ENCODE results near the gene PANK4.
"Not testable (repeated sequence)": the region's sequence is repeated elsewhere in the genome, so short reads cannot be mapped to it uniquely, and the experiment has no call there.

PANK4 gene

GRCh38 chr1:2558861-2559260 lies 32.5 kb upstream of the PANK4 start:
- no peak for DNase-seq (ENCODE audit: low spot score)

DNA sequence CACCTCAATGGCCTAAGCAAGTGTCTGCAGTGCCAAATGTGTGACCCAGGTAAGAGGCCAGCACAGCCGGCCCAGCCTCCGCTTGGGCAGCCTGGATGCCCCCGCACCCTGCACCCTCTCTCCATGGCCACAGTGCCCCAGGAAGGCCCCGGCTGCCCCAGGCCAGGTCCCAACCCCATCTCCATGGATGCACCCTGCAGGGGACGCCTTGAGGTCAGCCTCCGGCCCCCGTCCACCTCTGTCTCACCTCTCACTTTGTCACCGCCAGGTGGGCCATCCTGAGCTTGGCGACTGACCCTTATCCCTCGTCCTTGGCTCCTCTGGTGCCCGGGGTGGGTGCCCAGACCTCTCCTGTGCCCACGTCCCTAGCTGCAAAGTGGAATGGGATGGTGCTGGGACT lies 32.0 kb upstream of the PANK4 start:
- no peak for DNase-seq (ENCODE audit: low spot score)

GRCh38 chr1:2557482-2558400 lies 31.3 kb upstream of the PANK4 start:
- no peak for DNase-seq (ENCODE audit: low spot score)

- DNase-seq (ENCODE audit: low spot score), result peak; percentile 41
Observed at GRCh38 chr1:2556678-2557481, 30.5 kb upstream of the PANK4 start.

- DNase-seq (ENCODE audit: low spot score), result peak; percentile 76
Observed at GRCh38 chr1:2556277-2556677, 29.9 kb upstream of the PANK4 start, which contains the start of gene TNFRSF14. Gene TNFRSF14, plus strand, starts transcription at chr1:2556371. Its CDS starts 294 bp downstream, at chr1:2556665.

GRCh38 chr1:2555634-2556276 lies 29.4 kb upstream of the PANK4 start:
- peak; percentile 71 for DNase-seq (ENCODE audit: low spot score)

DNA sequence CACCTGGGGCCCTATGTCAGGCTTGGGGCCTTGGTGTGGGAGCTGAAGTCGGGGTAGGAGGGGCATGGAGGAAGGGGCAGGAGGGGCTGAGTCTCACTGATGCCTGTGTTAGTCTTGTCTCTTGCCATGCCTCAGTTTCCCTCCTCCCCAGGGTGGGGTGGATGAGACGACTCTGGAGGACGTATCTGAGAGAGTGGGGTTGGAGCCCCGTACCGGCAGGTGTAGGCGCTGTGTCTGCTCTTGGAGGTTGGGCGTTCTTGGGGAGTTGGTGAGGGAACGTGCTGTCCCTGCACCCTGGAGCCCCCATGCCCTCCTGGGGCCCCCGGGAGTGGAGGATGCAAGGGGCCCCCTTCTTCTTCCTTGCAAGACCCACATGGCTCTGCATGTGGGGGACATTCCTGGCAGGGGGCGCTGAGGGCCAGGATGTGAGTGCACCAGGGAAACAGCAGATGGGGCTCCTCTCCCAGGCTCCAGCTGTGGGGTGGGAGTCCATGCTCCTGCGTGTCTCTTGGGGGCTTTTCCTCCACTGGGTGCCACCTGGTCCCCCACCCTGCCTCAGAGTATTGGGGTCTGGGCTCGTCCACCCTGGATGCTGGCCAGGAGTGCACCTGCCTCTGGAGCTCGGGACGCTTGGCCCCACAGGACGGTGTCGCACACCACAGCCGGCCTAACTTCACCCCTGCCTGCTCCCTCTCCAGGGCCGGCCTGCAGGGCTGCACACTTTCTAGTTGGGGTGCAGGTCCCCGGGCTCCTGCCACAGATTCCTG lies 28.4 kb upstream of the PANK4 start:
- DNase-seq (ENCODE audit: low spot score), result peak; percentile 61

DNA sequence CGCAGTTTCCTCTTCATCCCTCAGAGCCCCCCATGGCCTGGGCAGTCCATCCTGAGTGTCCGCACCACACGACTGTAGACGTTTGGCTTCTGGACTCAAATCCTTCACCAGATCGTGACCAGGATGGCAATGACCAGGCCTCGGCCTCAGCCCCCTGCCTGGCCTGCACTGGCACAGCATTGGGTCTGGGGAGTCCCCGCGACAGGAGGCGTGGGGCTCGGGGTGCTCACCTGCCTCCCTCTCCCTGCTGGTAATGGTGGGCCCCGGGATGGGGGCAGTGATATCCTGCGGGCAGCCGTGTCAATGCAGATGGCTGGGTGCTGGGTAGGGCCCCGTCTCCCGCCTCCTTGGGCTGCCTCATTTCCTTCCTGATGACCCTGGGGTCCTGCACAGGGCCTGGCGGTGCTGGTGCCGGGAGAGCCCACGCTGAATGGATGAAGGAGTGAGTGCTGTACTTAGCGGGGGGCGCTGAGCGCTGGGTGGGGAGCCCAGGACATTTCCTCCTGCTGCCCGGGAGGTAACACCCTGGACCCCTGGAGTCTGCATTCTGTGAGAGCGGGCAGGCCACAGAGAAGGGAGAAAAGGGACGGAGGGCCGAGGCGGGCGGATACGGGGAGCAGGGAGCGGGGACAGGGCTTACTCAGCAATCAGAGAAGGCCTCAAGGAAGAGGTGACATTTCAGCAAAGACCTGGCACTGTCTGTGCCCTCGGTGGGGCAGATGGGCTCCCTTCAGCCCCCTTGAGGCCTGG lies 27.6 kb upstream of the PANK4 start:
- no peak for DNase-seq (ENCODE audit: low spot score)

GRCh38 chr1:2553076-2553475 lies 26.7 kb upstream of the PANK4 start:
- not testable (repeated sequence) for DNase-seq (ENCODE audit: low spot score)

- no peak for DNase-seq (ENCODE audit: low spot score)
Observed at GRCh38 chr1:2552189-2552588, 25.8 kb upstream of the PANK4 start.

DNA sequence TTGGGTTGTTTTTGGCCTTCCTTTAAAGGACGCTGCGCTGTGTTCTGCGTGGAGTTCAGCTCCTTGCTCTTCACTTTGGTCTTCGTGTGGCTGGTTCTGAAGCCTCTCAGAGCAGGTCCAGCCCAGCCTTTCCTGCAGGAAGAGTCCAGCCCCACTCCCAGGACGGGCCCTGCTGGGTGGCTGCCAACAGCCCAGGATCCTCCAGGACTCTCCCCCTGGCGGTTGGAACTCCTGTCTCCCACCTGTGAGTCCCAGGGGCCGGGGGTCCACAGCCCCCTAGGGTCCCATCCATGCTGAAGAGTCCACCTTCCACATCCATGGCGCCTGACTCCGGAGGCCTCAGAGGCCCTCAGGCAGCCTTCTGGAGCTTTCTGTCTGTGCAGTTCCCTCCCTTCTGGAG lies 25.1 kb upstream of the PANK4 start:
- not testable (repeated sequence) for DNase-seq (ENCODE audit: low spot score)

- DNase-seq (ENCODE audit: low spot score), result not testable (repeated sequence)
Observed at GRCh38 chr1:2550309-2550861, 24.0 kb upstream of the PANK4 start.

GRCh38 chr1:2549367-2550029 lies 23.1 kb upstream of the PANK4 start:
- DNase-seq (ENCODE audit: low spot score), result not testable (repeated sequence)

DNA sequence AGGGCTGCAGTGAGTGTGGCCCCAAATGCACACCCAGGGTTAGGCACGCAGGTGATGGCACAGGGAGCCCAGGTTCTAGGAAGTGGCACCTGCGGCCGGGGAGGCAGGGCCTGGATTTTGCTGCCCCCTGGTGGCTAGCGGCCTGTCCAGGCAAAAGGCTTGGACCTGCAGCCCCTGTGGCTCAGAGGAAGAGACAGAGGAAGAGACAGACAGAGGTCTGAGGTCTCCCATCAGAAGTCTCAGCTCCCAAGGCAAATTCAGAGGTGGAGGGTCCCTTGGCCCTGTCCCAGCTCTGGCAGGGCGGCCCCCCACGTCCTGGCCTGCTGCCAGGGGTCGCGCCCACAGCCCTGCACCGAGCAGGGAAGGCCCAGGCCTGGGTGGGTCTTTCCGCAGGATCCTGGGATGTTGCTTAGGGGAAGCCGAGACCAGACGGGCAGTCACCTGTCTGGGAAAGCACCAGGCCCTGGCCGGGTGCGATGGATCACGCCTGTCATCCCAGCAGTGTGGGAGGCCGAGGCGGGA lies 21.7 kb upstream of the PANK4 start:
- peak; percentile 87 for DNase-seq (ENCODE audit: low spot score)

DNA sequence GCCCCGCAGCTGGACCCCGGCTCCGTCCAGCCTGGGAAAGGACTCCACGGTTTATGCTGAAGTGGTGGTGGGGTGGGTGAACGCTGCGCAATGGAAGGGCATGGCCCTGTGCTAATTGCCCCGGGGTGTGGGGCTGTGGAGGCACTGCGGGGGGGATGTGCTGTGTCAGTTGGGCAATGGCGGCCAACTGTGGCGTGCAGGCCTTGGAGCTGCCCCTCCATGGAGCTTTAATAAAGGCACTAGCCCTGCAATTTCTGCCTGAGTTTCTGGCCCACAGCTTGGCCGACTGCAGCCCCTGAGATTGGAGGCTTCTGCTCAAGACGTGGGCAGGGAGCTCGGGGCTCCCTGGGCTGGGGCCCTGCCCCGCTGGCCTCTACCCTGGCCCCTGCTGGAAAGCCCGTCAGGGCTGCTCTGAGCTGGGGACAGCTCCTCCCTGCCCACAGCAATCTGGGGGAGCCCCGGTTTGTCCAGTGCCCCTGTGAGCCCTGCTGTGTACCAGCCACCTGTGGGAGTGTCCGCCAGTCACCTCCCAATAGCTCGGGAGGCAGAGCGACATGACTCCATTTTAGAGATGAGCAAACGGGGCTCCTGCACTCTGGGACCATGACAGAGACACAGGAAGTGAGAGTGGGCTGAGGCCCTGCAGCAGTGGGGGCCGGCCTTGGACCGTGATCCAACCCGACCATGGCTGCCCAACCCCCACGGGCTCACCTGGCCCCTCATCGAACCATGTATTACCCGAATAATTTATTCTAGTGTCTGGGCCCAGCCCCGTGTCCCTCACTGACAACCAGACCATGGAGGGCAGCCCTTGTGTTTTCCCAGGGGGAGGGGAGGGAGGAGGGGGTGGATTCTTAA lies 21.0 kb upstream of the PANK4 start:
- DNase-seq (ENCODE audit: low spot score), result peak; percentile 35

DNA sequence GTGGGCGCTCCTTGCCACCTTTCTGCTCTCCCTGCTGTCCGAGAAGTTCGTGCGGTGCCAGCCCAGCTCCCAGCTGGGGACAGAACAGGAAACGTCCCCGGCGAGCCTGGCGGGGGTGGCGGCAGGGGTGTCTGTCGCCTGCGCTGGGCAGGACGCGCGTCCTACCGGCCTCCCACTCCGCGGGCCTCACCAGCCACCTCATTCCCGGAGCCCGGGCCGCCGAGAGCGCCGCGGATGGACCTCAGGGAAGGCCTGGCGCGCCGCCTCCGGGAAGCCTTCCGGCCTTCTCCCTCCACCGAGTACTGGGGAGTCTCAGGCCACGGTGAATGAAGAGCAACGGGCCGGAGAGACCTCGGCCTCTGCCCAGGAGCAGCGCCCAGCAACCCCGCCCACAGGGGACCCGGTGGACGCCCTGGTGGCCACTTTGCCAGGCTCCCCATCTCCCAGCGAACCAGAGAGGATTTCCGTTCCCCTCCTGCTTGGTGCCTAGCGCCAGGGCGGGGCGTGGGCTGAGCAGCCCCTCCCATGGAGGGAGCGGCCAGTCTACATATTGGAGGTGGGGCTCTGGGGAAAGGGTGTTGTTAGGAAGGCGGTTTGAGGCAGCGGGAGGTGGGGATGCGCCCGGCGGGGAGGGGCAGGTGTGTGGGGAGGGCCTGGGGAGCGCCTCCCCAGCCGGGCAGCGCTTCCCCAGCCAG lies 20.3 kb upstream of the PANK4 start:
- DNase-seq (ENCODE audit: low spot score), result peak; percentile 91

GRCh38 chr1:2545754-2546514 lies 19.5 kb upstream of the PANK4 start:
- peak; percentile 94 for DNase-seq (ENCODE audit: low spot score)
